Measurements from ENCODE around the gene GAP43. TPM values are rescaled to one million over a fixed set of nuclear protein-coding genes. Genes with fewer than 3 reads are reported as not detected.

The GAP43 gene
- total RNA-seq, 1 donor from 2014 or later = not detected

GRCh38 chr3:115666081-115666480 lies 42.8 kb downstream of the GAP43 start:
- no peak overlapping the region for H3K4me3 ChIP-seq
- TF ChIP-seq CTCF (IDR thresholded peaks at IDR 0.05) = no peak
- no peak for DNase-seq
- H3K36me3 ChIP-seq = no peaks in the 10 kb centered on the region
- H3K27ac ChIP-seq = no peak overlapping the region
- no peaks in the 10 kb centered on the region for H3K4me1 ChIP-seq
- no peak for ATAC-seq
- H3K27me3 ChIP-seq = no peaks in the 10 kb centered on the region
- intact Hi-C loops (cut with DNase I) = no loop called here
- H3K9me3 ChIP-seq = no peaks in the 10 kb centered on the region

- Histone ChIP-seq H3K4me1 (no peaks in the 10 kb centered on the region), H3K9me3 (no peaks in the 10 kb centered on the region), H3K27me3 (no peaks in the 10 kb centered on the region), H3K27ac (no peak overlapping the region), H3K36me3 (no peaks in the 10 kb centered on the region), H3K4me3 (no peak overlapping the region)
- ATAC-seq (no peak), DNase-seq (no peak)
- intact Hi-C loops (cut with DNase I) = no loop called here
- no peak for TF ChIP-seq CTCF (IDR thresholded peaks at IDR 0.05)
Observed at GRCh38 chr3:115666920-115667737, 43.8 kb downstream of the GAP43 start.

GRCh38 chr3:115667738-115668065 lies 44.4 kb downstream of the GAP43 start:
- intact Hi-C loops (cut with DNase I) = no loop called here
- DNase-seq (no peak), ATAC-seq (no peak)
- no peaks in the 10 kb centered on the region for H3K27me3 ChIP-seq
- no peak for TF ChIP-seq CTCF (IDR thresholded peaks at IDR 0.05)
- H3K36me3 ChIP-seq = no peaks in the 10 kb centered on the region
- H3K27ac ChIP-seq = no peak overlapping the region
- no peaks in the 10 kb centered on the region for H3K9me3 ChIP-seq
- H3K4me1 ChIP-seq = no peaks in the 10 kb centered on the region
- H3K4me3 ChIP-seq = no peak overlapping the region

- intact Hi-C loops (cut with DNase I) = no loop called here
- H3K9me3 ChIP-seq = no peaks in the 10 kb centered on the region
- no peak for TF ChIP-seq CTCF (IDR thresholded peaks at IDR 0.05)
Observed at GRCh38 chr3:115670911-115671310, 47.6 kb downstream of the GAP43 start.

GRCh38 chr3:115671761-115672455 lies 48.6 kb downstream of the GAP43 start:
- Histone ChIP-seq H3K36me3 (no peaks in the 10 kb centered on the region), H3K27me3 (peaks cover 3% of the 10 kb centered on the region), H3K4me1 (no peaks in the 10 kb centered on the region), H3K4me3 (no peak overlapping the region), H3K9me3 (no peaks in the 10 kb centered on the region), H3K27ac (no peak overlapping the region)
- intact Hi-C loops (cut with DNase I) = no loop called here
- TF ChIP-seq CTCF (IDR thresholded peaks at IDR 0.05) = no peak
- ATAC-seq (peak; percentile 66), DNase-seq (no peak)

More at GRCh38 chr3:115670911-115671310, 47.6 kb downstream of the GAP43 start:
- ATAC-seq = no peak
- no peaks in the 10 kb centered on the region for H3K36me3 ChIP-seq
- no peaks in the 10 kb centered on the region for H3K4me1 ChIP-seq
- no peak for DNase-seq
- H3K4me3 ChIP-seq = no peak overlapping the region
- H3K27me3 ChIP-seq = peaks cover 3% of the 10 kb centered on the region
- no peak overlapping the region for H3K27ac ChIP-seq
